Kidney epithelial cell (primary cell): ENCODE data around the gene SEC16B. TPM values are rescaled to one million over a fixed set of nuclear protein-coding genes. Genes with fewer than 3 reads are reported as not detected.

ENCODE experiments used
- DNase-seq: peaks from one replicate; pipeline ENCODE4 v3.0.0-alpha.2; 2010; ENCODE audit warnings: low read depth
- H3K27me3 ChIP-seq: 2 replicates; pipeline ENCODE4 v1.6.0; 2011; ENCODE audit warnings: low read length; ENCODE audit not compliant: control insufficient read depth, insufficient read depth
- H3K36me3 ChIP-seq: 2 replicates; pipeline ENCODE4 v1.5.1; 2011; ENCODE audit warnings: low read length; ENCODE audit not compliant: control insufficient read depth, insufficient read depth
- H3K4me3 ChIP-seq: 2 replicates; pipeline ENCODE4 v1.5.1; 2011; ENCODE audit warnings: low read depth, mild to moderate bottlenecking, control low read depth, low read length
- CTCF ChIP-seq: IDR thresholded peaks from 2 replicates; pipeline ENCODE4 v1.5.1; 2011; ENCODE audit warnings: mild to moderate bottlenecking, moderate library complexity, low read length, control low read depth, inconsistent platforms; ENCODE audit not compliant: insufficient read depth, poor library complexity, severe bottlenecking
- total RNA-seq: library from RNA; depleted of rRNA; stranded (reverse); fragments of >200 nt; gene quantifications from 2 replicates; pipeline ENCODE4 v1.2.3, GENCODE V29; 2015

SEC16B gene
- total RNA-seq, 1 donor from 2014 or later = 0.96 TPM

GRCh38 chr1:177914603-177915002 lies 55.3 kb downstream of the SEC16B start:
- H3K27me3 ChIP-seq = no peaks in the 10 kb centered on the region
- no peak overlapping the region for H3K4me3 ChIP-seq
- H3K36me3 ChIP-seq = no peaks in the 10 kb centered on the region
- TF ChIP-seq CTCF = no peak
- DNase-seq = no peak

GRCh38 chr1:177913762-177914540 lies 55.9 kb downstream of the SEC16B start:
- no peak overlapping the region for H3K4me3 ChIP-seq
- no peaks in the 10 kb centered on the region for H3K36me3 ChIP-seq
- no peaks in the 10 kb centered on the region for H3K27me3 ChIP-seq
- TF ChIP-seq CTCF = peak; percentile 68
- no peak for DNase-seq

DNA sequence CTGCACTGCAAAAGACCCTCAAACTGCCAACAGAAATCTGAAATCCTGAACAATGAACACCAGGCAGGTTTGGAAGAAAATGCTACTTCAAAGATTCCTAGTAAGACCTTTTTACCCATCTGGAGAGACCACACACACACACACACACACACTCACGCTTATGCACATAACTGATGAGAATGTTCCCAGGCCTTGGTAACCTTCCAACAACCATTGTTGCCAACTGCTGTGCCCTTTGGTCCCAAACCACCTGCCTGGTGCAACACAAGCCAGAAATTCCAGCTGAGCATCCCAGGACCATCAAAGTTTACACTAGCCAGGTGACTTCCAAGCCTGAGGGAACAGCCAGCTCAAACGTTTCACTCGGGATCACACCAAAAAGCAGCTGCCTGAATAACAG lies 56.9 kb downstream of the SEC16B start:
- no peak for TF ChIP-seq CTCF
- no peaks in the 10 kb centered on the region for H3K27me3 ChIP-seq
- H3K36me3 ChIP-seq = no peaks in the 10 kb centered on the region
- DNase-seq = no peak
- H3K4me3 ChIP-seq = no peak overlapping the region

- TF ChIP-seq CTCF = no peak
- DNase-seq = no peak
- Histone ChIP-seq H3K27me3 (no peaks in the 10 kb centered on the region), H3K4me3 (no peak overlapping the region), H3K36me3 (no peaks in the 10 kb centered on the region)
These were observed 60.4 kb downstream of the SEC16B start for GRCh38 chr1:177909416-177909815.

DNA sequence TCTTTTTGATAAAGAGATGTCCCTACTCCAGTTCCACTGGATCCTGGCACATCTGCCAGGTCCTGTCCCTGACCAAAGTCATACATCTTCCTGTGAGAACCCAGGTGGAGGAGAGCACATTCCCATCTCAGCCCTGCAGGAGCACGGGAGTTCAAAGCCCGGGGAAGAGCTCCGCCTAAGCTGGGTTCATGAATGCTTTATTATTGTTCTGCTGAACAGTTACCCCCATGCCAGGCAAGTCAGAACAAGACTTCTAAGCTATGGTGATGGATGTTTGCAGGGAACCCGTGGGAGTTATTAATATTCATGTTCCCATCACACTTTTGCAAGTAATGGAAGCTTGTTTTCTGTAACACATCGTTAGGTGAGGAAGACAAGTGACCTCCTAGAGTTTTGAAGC lies 62.9 kb downstream of the SEC16B start:
- DNase-seq = no peak
- Histone ChIP-seq H3K36me3 (no peaks in the 10 kb centered on the region), H3K4me3 (no peak overlapping the region), H3K27me3 (no peaks in the 10 kb centered on the region)
- no peak for TF ChIP-seq CTCF

DNA sequence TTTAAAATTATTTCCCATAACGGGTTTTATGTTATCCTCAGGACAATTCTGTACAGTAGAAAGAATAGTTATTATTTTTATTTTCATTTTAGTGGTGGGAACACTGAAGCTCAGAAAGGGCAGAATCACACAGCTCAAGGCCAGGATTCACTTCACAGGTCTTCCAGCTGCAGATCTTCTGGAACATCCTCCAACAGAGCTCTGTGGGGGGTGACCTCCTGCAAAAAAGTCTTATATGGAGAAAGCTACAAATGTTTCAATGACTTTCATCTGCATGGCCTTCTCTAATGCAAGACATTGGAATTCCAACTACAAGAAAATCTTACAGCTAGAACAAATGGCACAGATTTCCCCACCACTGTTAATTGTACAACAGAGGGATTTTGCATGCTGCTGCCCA lies 64.2 kb downstream of the SEC16B start:
- no peak overlapping the region for H3K4me3 ChIP-seq
- DNase-seq = no peak
- no peaks in the 10 kb centered on the region for H3K27me3 ChIP-seq
- TF ChIP-seq CTCF = no peak
- H3K36me3 ChIP-seq = no peaks in the 10 kb centered on the region
